ENCODE measurements around the gene HNRNPA0.
"Not testable (repeated sequence)": the region's sequence is repeated elsewhere in the genome, so short reads cannot be mapped to it uniquely, and the experiment has no call there.

The HNRNPA0 gene

DNA sequence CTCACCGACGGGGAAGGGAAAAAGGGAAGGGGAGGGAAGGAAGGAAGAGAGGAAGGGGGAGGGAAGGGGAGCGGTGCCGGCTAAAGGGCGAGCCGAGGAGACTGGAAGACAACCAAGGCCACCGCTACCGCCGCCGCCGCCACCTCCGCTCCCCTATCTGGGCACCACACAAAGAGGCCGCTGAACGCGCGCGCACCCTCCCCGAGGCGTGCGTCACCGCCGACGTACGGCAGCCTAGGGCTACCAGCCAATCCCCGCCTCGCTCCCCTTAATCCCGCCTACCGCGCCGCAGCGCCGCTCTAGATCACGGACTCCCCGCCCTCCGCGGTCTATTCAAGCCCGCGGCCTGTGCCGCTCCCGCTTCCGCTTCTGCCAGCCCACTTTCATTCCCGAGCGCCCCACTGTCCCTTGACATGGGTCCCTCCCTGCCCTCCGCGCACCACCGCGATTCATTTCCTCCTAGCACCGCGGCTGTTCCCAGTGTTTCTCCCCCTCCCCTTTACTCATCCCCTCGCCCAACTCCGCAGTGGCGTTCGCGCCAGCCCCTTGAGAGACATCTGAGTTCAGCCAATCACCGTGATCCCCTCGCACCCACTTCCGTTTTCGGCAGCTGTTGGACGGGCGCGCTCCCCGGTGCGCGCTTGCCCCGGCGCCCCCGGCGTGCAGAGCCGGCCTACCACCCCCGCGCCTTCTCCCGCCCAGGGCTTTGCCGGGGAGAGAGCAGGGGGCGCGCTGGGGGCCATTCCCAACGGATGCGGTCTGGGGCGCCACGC is at the start of gene HNRNPA0:
HNRNPA0 (minus strand) TSS at position 176 of the 773 bp plus-strand sequence. CDS start 297 bp downstream, outside the sequence.
- peak; percentile 97 for DNase-seq (ENCODE audit: low read depth)

- DNase-seq (ENCODE audit: low read depth): no peak
Measured at GRCh38 chr5:137802282-137803210, 48.4 kb upstream of the HNRNPA0 start.

DNA sequence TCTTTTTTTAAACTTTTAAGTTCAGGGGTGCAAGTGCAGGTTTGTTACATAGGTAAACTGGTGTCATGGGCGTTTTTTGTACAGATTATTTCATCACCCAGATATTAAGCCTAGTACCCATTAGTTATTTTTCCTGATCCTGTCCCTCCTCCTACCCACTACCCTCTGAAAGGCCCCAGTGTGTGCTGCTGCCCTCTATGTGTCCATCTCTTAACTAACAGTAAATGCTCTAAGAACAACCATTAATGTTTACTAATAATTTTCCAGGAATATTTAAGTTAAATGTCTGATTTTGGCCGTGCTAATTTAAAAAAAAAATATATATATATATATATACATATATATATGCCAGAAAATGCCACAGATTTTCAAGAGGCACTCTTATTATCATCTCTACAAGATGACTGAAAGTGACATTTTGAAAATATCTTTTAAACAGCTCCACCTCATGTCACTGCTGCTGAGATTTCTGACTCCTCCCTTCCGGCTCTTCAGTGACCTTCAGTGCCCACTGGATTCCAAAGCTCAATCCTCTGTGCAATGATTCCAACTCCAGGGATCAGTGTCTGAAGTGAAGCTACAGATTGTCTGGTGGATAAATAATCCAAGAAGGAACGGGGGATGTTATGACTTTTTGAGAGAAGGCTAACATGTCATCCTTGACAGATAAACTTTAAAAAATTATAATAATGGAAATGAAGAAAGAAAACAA is 46.7 kb upstream of the HNRNPA0 start:
- no peak for DNase-seq (ENCODE audit: low read depth)

GRCh38 chr5:137796279-137796678 is 42.1 kb upstream of the HNRNPA0 start:
- DNase-seq (ENCODE audit: low read depth): no peak

- DNase-seq (ENCODE audit: low read depth): no peak
Measured at GRCh38 chr5:137794863-137795262, 40.7 kb upstream of the HNRNPA0 start.

GRCh38 chr5:137792303-137792702 is 38.1 kb upstream of the HNRNPA0 start:
- no peak for DNase-seq (ENCODE audit: low read depth)

- no peak for DNase-seq (ENCODE audit: low read depth)
Measured at GRCh38 chr5:137791799-137792198, 37.6 kb upstream of the HNRNPA0 start.

- DNase-seq (ENCODE audit: low read depth): no peak
Measured at GRCh38 chr5:137791387-137791786, 37.2 kb upstream of the HNRNPA0 start.

- DNase-seq (ENCODE audit: low read depth): not testable (repeated sequence)
Measured at GRCh38 chr5:137788560-137788959, 34.4 kb upstream of the HNRNPA0 start.

DNA sequence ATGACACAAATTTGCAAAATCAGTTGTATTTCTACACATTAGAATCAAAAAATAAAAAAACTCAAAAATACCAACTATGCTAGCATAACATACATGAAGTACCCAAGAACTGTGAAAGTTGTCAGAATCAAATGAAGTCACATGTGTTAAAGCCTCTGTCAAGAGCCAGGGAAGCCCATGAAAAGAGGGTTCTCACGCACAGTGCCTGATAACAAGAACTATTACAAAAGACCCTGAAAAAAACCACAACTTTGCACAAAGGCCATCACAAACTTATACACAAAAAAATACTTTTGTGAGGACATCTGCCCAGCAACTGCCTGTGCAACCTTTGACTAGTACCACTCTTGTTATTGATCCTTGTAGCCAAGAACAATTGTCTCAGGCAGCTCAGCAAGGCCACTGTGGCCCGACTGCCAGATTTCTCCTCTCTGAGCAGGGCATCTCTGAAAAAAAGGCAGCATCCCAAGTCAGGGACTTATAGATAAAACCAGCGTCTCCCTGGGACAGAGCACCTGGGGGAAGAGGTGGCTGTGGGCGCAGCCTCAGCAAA is 28.9 kb upstream of the HNRNPA0 start:
- DNase-seq (ENCODE audit: low read depth): no peak

DNA sequence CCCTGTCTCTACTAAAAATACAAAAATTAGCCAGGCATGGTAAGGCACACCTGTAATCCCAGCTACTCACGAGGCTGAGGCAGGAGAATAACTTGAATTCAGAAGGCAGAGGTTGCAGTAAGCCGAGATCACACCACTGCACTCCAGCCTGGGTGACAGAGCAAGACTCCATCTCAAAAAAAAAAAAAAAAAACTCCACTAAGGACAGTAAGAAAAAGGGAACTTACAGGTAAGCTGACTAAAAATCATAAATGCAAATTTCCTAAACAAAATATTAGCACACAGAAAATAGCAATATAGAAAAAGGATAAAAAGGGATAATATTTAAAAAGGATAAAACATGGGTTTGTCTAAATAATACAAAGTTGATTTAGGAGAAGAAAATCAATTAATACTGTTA is 27.9 kb upstream of the HNRNPA0 start:
- no peak for DNase-seq (ENCODE audit: low read depth)

GRCh38 chr5:137778772-137779564 is 24.8 kb upstream of the HNRNPA0 start:
- peak; percentile 36 for DNase-seq (ENCODE audit: low read depth)

DNA sequence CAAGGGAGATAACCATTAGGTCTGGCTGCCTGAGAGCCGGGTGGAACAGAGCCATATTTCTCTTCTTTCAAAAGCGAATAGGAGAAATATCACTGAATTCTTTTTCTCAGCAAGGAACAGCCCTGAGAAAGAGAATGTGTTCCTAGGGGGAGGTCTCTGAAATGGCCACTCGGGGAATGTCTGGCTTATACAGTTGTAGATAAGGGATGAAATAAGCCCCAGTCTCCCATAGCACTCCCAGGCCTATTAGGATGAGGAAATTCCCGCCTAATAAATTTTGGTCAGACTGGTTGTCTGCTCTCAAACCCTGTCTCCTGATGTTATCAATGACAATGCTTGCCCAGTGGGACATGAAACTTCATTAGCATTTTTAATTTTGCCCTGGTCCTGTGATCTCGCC is 13.8 kb upstream of the HNRNPA0 start:
- DNase-seq (ENCODE audit: low read depth): not testable (repeated sequence)

DNA sequence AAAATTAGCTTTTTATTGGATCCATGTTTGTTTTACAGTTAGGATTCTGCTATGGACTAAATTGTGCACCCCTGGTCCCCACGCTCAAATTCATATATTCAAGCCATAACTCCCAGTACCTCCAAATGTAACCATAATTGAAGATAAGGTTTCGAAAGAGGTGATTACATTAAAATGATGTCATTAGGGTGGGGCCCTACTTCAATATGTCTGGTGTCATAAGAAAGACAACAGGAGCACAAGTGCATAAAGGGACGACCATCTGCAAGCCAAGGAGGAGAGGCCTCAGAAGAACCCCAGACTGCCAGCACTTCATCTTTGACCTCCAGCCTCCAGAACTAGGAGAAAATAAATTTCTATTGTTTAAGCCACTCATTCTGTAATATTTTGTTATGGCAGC is 7.4 kb upstream of the HNRNPA0 start:
- peak; percentile 17 for DNase-seq (ENCODE audit: low read depth)

DNA sequence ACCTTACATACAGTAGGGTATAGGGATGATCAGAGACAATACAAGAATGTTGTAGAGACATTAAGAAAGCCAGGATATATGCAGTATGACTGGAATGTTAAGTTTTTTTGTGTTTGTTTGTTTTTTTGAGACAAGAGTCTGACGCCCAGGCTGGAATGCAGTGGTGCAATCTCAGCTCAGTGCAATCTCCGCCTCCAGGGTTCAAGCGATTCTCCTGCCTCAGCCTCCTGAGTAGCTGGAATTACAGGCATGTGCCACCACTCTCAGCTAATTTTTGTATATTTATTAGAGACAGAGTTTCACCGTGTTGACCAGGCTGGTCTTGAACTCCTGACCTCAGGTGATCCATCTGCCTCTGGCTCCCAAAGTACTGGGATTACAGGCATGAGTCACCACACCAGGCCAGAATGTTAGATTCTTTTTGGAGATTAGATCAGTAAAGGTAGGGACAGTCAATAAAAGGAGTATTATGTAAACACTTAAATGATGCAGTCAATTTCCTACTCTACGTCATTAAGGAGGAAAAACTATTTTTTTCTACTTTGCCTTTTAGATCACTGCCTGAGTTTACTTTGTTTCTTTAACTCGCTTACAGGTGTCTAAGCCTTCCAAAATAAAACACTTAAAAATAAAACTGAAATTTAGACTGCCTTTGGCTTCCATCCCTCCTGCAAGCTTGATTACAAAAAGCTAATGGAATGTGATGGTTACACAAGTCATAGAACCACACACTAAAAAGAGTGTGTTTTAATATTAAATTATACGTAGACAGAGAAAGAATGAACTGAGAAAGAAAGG is 6.8 kb upstream of the HNRNPA0 start:
- DNase-seq (ENCODE audit: low read depth): peak; percentile 52

GRCh38 chr5:137760294-137760693 is 6.1 kb upstream of the HNRNPA0 start:
- DNase-seq (ENCODE audit: low read depth): no peak

GRCh38 chr5:137758715-137759306 is 4.6 kb upstream of the HNRNPA0 start:
- peak; percentile 11 for DNase-seq (ENCODE audit: low read depth)

- no peak for DNase-seq (ENCODE audit: low read depth)
Measured at GRCh38 chr5:137758121-137758520, 4.0 kb upstream of the HNRNPA0 start.

- no peak for DNase-seq (ENCODE audit: low read depth)
Measured at GRCh38 chr5:137757634-137758033, 3.5 kb upstream of the HNRNPA0 start.
